GM21619 (cell line): ENCODE measurements around the gene NANP.
"Not testable (repeated sequence)": the region's sequence is repeated elsewhere in the genome, so short reads cannot be mapped to it uniquely, and the experiment has no call there.

Source experiments
- ATAC-seq: cut with Tn5 transposase; IDR thresholded peaks from one replicate; pipeline ENCODE4 v1.9.1; 2021; ENCODE audit not compliant: unreplicated experiment

Gene NANP

DNA sequence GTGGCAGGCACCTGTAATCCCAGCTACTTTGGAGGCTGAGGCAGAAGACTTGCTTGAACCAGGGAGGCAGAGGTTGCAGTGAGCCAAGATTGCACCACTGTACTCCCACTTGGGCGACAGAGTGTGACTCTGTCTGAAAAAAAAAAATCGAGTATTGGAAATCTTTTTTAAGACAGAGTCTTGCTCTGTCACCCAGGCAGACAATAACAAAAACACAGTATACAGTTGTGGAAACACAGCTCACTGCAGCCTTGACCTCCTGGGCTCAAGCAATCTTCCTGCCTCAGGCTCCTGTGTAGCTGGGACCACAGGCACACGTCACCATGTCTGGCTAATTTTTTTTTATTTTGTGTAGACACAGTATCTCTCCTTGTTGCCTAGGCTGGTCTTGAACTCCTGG is 15.0 kb downstream of the NANP start:
- no peak for ATAC-seq

DNA sequence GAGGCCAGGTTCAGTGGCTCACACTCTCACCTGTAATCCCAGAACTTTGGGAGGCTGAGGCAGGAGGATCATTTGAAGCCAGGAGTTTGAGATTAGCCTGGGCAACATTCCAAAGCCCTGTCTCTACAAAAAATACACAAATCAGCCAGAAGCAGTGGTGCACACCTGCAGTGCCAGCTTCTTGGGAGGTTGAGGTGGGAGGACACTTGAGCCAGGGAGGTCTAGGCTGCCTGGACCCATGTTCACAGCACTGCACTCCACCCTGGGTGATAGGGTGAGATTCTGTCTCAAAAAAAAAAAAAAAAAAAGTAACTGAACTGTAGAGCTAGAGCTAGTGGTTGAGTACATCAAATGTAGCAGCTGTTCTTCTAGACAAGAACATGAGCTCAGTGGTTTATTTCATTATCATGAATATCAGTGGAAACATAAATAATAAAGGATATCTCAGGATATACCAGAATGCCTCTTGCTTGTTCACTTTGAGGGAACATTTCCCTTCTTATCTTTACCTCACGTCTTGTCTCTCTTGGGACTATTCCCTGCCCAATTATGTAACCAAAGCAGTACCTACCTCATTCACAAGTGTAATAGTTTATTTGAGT is 17.6 kb downstream of the NANP start:
- ATAC-seq = no peak

DNA sequence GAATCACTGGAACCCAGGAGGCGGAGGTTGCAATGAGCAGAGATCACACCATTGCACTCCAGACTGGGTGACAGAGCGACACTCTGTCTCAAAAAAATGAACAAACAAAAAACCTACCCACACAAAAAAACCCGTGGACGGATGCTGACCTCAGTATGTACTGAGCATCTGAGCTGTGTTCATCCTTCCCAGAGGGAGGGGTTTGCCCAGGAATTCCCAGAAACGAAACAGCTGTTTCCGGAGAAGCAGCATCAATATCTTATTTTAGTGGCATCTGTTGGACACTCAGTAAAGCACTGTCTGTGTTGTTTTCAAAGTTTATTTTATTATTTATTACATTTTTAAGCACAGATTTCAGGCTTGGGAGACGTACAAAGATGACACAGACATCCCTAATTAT is 18.7 kb downstream of the NANP start:
- ATAC-seq = no peak

DNA sequence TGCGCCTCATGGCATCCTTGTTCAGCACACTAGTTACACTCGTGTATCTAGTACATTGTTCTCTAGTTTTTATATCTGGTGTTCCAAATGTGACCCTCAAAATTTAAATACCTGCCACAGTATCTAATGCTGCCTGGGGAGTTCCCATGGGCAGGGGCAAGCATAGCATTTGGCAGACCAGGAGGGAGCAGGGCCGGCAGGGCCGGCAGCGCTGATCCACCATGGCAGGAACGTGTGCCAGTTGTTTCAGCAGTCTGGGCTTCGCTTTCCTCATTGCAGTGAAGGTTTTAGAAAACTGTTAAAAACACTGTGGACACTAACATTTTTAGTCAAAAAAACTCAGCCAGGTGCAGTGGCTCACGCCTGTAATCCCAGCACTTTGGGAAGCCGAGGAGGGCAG is 19.2 kb downstream of the NANP start:
- no peak for ATAC-seq

DNA sequence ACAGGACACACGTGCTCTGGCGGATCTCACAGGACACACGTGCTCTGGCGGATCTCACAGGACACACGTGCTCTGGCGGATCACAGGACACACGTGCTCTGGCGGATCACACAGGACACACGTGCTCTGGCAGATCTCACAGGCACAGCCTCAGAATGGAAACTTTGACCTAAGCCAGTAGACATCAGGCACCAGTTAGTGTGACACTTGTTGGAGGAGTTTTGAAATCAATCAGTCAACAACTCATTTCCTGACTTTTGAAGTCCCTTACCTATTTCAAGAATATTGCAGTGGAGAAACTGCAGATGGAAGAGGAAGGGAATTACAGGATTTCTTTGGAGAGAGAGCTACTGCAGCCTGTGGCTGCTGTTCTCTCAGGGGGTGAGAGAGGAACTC is 20.9 kb downstream of the NANP start:
- ATAC-seq = not testable (repeated sequence)

DNA sequence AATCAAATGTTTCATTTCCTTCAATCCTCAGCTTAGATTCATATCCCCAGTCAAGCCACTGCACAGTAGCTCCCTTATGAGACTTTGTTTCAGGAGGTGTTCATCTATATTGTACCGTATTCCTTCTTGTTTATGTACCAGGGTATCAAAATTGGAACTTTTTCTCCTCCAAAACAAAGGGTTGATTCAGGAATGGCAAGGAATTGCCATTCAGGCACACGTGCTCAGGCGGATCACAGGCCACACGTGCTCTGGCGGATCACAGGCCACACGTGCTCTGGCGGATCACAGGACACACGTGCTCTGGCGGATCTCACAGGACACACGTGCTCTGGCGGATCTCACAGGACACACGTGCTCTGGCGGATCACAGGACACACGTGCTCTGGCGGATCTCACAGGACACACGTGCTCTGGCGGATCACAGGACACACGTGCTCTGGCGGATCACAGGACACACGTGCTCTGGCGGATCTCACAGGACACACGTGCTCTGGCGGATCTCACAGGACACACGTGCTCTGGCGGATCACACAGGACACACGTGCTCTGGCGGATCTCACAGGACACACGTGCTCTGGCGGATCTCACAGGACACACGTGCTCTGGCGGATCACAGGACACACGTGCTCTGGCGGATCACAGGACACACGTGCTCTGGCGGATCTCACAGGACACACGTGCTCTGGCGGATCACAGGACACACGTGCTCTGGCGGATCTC is 21.5 kb downstream of the NANP start:
- not testable (repeated sequence) for ATAC-seq

DNA sequence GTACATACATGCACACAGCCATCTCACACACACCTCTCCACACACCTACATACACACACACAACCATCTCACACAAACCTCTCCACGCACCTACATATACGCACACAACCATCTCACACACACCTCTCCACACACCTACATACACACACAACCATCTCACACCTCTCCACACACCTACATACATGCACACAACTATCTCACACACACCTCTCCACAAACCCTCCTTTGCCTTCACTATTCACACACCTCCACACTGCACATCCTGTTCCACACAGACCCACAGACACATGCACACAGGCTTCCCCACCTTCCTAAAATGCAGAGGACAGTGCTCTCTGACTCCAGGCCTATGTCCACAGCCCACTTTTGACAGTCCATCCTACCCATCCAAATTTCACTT is 22.2 kb downstream of the NANP start:
- no peak for ATAC-seq

DNA sequence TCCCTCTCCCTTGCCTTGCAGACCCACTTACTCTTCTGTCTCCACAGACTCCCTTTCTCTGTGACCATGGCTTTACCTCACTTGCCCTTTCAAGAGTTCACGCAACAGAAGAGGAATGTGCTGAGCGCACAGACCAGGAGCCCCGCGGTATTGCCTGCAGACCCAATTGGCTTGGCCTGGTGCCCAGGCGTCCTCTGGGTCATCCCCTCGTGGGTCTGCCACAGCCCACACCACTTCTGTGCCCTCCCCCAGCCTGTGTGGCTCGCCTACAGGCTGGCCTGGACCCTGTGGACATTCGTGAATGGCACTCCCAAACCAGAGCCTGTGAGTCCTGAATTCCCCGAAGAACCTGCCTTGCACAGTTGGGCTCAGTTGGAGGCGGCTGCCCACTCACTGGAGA is 23.2 kb downstream of the NANP start:
- ATAC-seq = no peak

DNA sequence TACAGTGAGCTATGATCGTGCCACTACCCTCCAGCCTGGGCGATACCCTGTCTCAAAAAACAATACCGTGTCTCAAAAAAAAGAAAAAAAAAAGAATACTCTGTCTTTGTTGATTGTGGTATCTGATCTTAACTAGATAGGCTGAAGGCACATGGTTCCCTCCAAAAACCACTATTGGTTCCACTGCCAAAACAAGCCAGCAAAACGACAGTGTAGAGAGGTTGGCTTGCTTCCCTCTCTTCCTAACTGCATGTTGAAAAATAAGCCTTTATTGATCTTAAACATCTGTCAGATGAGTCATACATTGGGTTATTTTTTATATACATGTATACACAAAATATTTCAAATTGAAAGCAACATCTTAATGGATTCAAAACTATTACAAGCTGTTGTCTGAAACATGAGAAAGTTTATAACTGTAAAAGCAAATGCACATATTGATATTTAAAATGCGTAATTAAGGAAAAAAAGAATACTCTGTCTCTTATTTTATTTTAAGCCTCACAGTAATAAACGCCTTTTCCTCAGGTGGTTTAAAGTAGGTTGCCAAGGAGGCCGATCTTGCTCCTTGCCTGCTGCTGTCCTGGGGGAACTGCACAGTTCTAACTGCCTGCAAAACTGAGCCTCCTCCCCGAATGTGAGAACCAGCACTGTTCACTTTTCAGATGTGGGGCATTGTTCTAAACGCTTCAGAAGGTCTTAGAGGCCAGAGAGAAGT is 31.5 kb downstream of the NANP start:
- ATAC-seq = no peak

DNA sequence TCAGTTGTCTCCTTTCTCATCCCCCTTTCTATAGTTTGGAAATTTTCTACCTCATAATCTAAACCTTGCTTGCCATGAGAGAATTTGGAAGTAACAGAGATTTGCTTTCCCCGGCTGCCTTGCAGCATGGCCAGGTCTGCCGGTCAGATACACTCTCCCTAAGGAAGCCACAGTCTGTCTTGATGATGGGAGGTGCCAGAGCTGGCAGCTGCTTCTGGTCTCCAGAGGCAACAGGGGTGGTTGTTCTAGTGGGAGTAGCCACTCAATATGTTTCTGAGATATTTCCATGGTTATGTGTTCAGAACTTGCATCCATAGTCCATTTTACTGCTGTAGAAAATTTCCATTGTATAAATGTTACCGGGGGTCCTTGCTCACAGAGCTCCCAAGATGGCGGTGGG is 33.0 kb downstream of the NANP start:
- ATAC-seq = not testable (repeated sequence)

DNA sequence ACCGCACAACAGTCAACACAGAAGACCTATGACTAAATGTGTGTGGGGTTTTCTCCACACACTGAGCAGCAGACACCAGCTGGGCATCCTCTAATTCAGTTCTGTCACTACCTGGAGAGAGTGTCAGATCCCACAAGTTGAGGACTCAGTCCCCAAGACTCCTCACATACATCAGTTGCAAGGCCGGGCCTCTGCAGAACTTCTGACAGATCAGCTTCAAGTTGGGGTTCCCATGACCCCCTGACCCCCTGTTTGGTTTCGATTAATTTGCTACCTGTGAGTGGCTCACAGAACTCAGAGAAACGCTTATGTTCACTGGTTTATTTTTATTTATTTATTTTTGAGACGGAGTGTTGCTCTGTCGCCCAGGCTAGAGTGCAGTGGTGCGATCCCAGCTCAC is 35.3 kb downstream of the NANP start:
- ATAC-seq = no peak

DNA sequence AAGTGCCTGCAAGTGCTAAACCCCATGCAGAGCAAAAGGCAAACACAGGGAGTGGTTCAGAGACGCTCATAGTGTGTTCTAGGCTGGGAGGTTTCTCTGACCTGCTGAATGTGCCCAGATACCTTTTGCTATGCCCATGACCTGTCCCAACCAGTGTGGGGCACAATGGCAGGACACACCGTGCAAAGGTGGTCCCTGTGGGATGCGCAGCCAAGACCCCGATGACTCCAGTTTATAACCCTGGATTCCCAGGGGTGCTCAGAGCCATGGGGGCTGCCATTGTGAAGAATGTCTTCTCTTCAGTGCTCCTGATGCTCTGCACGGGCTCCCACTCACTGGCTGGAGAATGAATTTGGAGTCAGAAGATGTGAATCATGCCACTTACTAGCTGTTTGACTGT is 36.3 kb downstream of the NANP start:
- ATAC-seq = no peak

DNA sequence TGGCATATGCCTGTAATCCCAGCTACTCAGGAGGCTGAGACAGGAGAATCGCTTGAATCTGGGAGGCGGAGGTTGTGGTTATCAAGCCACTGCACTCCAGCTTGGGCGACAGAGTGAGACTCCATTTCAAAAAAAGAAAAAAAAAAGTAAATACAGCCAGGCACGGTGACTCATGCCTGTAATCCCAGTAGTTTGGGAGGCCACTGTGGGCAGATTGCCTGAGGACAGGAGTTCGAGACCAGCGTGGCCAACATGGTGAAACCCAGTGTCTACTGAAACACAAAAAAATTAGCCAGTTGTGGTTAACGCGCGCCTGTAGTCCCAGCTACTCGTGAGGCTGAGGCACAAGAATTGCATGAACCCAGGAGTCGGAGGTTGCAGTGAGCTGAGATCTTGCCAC is 36.9 kb downstream of the NANP start:
- no peak for ATAC-seq

DNA sequence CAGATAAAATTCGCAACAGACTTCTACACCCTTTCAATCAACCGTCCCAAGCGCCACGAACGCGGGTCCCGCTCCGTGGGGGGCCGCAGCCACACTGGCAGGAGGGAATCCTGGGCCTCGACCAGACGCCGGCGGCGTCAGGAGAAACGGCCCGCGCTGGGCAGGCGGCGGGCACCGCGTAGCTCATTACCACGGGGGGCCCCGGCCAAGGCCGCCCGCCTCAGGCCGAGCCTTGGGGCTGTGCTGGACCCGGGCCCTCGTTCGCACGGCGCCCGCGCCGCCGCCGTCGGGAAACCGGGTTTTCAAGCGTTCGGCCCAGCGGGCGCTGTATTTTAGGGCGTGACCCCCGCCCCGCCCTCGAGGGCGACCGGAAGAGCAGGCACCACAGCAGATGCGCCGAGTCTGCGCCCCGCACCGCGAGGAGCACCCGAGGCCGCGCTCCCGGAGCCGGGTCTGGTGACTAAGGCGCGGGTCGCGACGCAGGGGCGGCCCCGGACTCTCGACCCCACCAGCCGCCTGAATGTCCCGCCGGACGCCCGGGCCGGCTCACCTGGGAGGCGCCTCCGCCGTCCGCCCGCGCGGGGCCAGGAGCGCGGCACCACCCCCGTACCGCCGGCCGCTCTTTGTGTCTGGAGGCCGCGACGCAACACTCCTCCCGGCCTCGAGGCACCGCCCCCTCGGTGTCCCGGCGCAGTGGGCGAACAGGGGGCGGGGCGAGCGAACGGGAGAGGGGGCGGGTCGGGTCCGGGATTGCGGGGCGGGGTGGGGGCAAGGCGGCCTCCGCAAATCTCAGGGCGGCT is 38.7 kb downstream of the NANP start, which contains the start of gene NINL:
NINL (minus strand) TSS at position 627 of the 800 bp plus-strand sequence. CDS start 58,944 bp downstream, outside the sequence.
- ATAC-seq = no peak

DNA sequence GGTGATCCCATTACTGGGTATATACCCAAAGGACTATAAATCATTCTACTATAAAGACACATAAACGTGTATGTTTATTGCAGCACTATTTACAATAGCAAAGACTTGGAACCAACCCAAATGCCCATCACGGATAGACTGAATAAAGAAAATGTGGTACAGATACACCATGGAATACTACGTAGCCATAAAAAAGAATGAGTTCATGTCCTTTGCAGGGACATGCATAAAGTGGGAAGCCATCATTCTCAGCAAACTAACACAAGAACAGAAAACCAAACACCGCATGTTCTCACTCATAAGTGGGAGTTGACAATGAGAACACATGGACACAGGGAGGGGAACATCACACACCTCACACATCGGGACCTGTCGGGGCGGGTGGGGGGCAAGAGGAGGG is 40.2 kb downstream of the NANP start:
- not testable (repeated sequence) for ATAC-seq

DNA sequence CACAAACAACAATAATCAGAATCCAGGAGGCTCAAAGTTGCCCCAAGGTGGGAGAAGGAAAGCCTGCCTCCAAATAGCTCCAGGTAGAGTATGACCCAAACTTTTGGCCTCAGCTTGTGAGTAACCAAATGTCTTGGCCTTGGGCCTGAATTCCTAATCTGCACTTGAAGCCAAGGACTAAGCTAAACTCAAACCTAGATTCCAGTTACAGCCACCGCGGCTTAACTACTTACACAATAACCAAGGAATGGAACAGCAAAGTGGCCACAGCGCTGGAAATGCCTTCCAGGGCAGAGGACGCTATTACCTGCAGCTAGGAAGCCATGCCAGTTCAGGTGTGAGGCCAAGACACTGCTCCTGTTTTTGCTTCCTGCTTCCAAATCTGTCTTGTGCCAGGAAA is 43.1 kb downstream of the NANP start:
- no peak for ATAC-seq

DNA sequence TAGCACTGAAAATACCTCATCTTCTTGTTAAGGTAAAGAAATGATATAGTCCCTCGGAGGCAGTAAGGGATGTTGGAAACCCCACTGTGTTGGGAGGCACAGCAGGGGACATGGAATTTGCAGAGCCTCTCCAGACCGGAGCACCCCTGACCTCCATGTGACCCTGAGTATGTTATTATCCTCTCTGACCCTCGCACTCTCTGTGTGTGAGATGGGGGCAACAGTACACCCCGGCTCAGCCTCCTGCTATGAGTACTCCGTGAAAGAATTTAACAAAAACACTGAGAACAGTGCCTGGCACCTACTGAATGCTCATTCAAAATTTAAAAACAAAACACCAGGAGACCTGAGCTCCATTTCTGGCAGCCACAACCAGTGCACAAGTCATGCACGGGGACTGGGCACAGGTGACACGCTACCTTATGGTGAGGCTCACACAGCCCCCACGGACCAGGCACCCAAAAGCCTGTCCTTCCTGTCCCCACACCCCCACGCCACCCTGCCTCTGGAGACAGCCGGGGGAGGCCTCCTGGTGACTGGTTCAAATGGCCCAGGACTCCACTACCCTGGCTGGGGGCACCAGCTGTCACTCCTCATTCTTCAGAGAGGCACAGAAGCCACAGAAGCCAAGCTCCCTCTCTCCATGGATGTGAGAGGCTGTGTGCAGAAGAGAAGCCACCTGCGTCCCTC is 44.6 kb downstream of the NANP start:
- no peak for ATAC-seq

DNA sequence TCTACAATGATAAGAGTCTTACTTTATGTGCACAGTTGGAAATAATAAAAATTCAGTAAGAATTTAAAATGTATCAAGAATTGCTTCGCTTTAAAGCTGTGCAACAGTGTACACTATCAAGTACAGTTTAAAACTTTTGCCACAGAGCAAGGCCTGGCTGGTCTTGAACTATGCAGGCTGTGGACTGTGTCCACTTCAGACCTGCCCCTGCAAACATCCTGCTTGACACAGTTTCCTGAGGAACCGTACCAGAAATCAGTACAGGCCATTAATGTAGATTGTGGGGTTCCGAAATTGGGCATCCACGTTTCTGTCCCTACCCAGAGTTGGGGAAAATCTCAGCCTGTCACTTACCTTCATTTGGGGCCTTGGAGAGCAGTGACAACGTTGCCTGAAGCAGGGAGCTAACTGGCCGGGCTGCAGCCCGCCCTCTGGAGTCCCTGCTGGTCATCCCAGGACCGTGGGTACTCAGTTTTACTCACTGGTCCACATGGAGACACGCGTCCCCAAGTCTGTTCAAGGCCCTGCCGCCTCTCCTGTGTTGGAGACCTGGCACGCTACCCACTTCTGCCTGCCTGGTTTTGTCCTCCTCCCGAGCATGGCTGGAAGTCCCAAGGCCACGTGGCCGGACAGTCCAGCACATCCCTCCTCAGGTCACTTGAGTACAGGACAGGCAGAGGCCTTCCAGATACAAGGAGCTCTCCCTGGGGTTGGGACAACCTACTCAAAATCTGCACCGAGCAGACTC is 46.9 kb downstream of the NANP start:
- ATAC-seq = no peak

DNA sequence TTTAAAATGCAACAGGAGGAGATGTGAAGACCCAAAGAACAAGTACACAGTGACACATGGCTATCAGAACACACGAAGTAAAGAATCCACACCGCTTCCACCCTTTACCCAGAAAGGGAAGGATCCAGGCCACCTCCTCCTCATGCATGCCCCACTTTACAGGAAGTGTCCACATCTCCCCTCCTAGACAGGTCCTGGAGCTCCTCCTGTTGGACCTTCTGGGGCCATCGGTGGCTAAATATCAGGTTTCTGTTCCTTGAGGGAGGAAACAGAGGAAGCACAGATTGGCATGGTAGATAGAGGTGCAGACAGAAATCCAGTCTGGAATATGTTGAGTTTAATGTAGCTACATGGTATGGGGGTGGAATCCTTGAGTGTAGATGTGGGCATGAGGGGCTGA is 49.4 kb downstream of the NANP start:
- no peak for ATAC-seq
